Measurements from ENCODE around the gene NLRP13.

DNA sequence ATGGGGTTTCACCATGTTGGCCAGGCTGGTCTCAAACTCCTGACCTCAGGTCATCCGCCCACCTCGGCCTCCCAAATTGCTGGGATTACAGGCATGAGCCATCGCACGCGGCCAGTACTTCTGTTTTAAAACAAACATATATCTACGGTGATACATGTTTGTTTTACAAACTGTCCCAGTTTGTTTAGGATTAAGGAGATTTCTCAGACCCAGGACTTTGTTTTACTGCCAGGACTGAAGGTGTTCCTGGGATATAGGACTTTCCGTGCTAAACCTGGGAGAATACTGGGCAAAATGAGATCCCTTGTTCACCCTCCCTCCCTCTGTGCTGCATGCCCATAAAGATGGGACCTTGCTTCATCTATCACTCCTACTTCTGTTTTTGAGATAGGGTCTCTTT lies 24.3 kb upstream of the NLRP13 start:
- no peak for TF ChIP-seq POLR2AphosphoS5 (IDR thresholded peaks at IDR 0.05; ENCODE audit: insufficient read depth in 1 of 2, low read depth in 1 of 2)
- TF ChIP-seq, protein P1, sequence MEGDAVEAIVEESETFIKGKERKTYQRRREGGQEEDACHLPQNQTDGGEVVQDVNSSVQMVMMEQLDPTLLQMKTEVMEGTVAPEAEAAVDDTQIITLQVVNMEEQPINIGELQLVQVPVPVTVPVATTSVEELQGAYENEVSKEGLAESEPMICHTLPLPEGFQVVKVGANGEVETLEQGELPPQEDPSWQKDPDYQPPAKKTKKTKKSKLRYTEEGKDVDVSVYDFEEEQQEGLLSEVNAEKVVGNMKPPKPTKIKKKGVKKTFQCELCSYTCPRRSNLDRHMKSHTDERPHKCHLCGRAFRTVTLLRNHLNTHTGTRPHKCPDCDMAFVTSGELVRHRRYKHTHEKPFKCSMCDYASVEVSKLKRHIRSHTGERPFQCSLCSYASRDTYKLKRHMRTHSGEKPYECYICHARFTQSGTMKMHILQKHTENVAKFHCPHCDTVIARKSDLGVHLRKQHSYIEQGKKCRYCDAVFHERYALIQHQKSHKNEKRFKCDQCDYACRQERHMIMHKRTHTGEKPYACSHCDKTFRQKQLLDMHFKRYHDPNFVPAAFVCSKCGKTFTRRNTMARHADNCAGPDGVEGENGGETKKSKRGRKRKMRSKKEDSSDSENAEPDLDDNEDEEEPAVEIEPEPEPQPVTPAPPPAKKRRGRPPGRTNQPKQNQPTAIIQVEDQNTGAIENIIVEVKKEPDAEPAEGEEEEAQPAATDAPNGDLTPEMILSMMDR (IDR thresholded peaks at IDR 0.05): no peak
- TF ChIP-seq POLR2A (IDR thresholded peaks at IDR 0.05): no peak

All from vagina (tissue), 2 donors.